ENCODE data around the gene PLCH1. TPM values are rescaled to one million over a fixed set of nuclear protein-coding genes. Genes with fewer than 3 reads are reported as not detected.

The PLCH1 gene
- total and polyA plus RNA-seq, 2 of the 13 experiments (the other 11 are each of a cell fraction or from before 2014, with no cell fraction given): 2.0 to 3.0 TPM

DNA sequence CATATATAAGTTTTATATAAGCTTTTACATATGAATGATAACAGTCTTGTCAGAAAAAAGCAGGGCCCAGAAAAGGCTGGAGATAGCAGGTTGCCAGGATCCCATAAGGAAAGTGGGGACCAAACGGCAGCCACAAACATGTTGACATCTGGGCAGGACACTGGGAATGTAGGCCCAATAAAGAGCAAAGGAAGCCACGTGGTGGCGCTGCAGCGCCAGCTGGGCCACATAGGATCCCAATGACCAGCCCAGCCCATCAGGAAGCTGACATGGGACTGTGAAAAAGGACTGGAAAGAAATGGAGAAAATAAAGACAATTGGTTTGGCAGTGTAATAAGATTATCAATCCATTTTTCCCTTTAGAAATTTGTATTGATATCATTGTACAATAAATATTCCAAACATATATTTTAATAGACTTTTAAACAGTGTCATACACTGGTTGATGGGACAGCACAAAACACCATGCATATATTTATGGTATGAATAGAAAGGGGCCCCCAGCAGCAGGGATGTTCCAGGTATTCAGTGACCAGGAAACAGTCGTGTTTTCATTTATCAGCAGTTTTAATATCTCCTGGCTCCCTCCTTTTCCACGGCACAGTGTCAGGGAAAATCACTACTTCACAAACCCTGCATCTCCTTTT, 362.4 kb downstream of the PLCH1 start (continued):
- TF ChIP-seq SALL2 (CRISPR knock-in tag; IDR thresholded peaks at IDR 0.05) (0 out of 2 replicates have a peak, but pooled peaks have one; percentile 43), MEF2D (CRISPR knock-in tag; IDR thresholded peaks at IDR 0.05) (0 out of 2 replicates have a peak, but pooled peaks have one; percentile 29), JUND (CRISPR knock-in tag; IDR thresholded peaks at IDR 0.05) (no peak), ZNF282 (IDR thresholded peaks at IDR 0.05; ENCODE audit: partially characterized antibody) (no peak), SOX5 (CRISPR knock-in tag; IDR thresholded peaks at IDR 0.05; ENCODE audit: borderline replicate concordance) (no peak), FOXA3 (CRISPR knock-in tag; IDR thresholded peaks at IDR 0.05) (peak; percentile 49; the same call in 1 of the 2 replicates), ZNF430 (CRISPR knock-in tag; IDR thresholded peaks at IDR 0.05) (no peak), FOXA1 (IDR thresholded peaks at IDR 0.05) (no peak), FOXA1 (CRISPR knock-in tag; IDR thresholded peaks at IDR 0.05) (peak; percentile 59; the same call in 1 of the 2 replicates), ZFP37 (CRISPR knock-in tag; IDR thresholded peaks at IDR 0.05; ENCODE audit: borderline replicate concordance) (no peak), MAFK (conservative IDR thresholded peaks at IDR 0.05 in 1 of 2, IDR thresholded peaks at IDR 0.05 in 1 of 2; ENCODE audit: low read length in 2 of 2) (peak in 1 of 2 experiments; percentile 34; a peak in 1 of 4 replicates), PLSCR1 (CRISPR knock-in tag; IDR thresholded peaks at IDR 0.05; ENCODE audit: borderline replicate concordance) (no peak), RARG (CRISPR knock-in tag; IDR thresholded peaks at IDR 0.05; ENCODE audit: low read depth) (no peak), FOXJ3 (CRISPR knock-in tag; IDR thresholded peaks at IDR 0.05; ENCODE audit: borderline replicate concordance) (no peak), CTCF (CRISPR knock-in tag; IDR thresholded peaks at IDR 0.05) (peak; percentile 93), POLR2AphosphoS2 (IDR thresholded peaks at IDR 0.05; ENCODE audit: low read depth, low read length) (no peak), CHCHD3 (CRISPR knock-in tag; IDR thresholded peaks at IDR 0.05) (no peak), ZNF10 (CRISPR knock-in tag; IDR thresholded peaks at IDR 0.05; ENCODE audit: borderline replicate concordance, low read depth) (no peak), MYC (CRISPR knock-in tag; IDR thresholded peaks at IDR 0.05; ENCODE audit: borderline replicate concordance) (peak; percentile 31; the same call in 1 of the 2 replicates), ZNF20 (CRISPR knock-in tag; IDR thresholded peaks at IDR 0.05) (no peak), PHF5A (CRISPR knock-in tag; IDR thresholded peaks at IDR 0.05; ENCODE audit: low read depth, unreplicated experiment) (no peak), YY1 (IDR thresholded peaks at IDR 0.05; ENCODE audit: insufficient read depth, insufficient replicate concordance, low read depth, low read length) (peak; percentile 38), FOXP1 (IDR thresholded peaks at IDR 0.05) (no peak), FOXP1 (CRISPR knock-in tag; IDR thresholded peaks at IDR 0.05) (no peak), RXRB (CRISPR knock-in tag; IDR thresholded peaks at IDR 0.05; ENCODE audit: borderline replicate concordance) (0 out of 2 replicates have a peak, but pooled peaks have one; percentile 24)
- TF ChIP-seq, protein P1, sequence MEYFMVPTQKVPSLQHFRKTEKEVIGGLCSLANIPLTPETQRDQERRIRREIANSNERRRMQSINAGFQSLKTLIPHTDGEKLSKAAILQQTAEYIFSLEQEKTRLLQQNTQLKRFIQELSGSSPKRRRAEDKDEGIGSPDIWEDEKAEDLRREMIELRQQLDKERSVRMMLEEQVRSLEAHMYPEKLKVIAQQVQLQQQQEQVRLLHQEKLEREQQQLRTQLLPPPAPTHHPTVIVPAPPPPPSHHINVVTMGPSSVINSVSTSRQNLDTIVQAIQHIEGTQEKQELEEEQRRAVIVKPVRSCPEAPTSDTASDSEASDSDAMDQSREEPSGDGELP (IDR thresholded peaks at IDR 0.05; ENCODE audit: borderline replicate concordance, low read depth): peak; percentile 59; the same call in 1 of the 2 replicates
- TF ChIP-seq, protein P2, sequence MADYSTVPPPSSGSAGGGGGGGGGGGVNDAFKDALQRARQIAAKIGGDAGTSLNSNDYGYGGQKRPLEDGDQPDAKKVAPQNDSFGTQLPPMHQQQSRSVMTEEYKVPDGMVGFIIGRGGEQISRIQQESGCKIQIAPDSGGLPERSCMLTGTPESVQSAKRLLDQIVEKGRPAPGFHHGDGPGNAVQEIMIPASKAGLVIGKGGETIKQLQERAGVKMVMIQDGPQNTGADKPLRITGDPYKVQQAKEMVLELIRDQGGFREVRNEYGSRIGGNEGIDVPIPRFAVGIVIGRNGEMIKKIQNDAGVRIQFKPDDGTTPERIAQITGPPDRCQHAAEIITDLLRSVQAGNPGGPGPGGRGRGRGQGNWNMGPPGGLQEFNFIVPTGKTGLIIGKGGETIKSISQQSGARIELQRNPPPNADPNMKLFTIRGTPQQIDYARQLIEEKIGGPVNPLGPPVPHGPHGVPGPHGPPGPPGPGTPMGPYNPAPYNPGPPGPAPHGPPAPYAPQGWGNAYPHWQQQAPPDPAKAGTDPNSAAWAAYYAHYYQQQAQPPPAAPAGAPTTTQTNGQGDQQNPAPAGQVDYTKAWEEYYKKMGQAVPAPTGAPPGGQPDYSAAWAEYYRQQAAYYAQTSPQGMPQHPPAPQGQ (CRISPR knock-in tag; IDR thresholded peaks at IDR 0.05; ENCODE audit: borderline replicate concordance): no peak

Measured in HepG2 (cell line).